ENCODE measurements around the gene GNAT1.
A peak's percentile ranks its signal among the peaks of the same experiment; 100 is the strongest.

GNAT1 gene

DNA sequence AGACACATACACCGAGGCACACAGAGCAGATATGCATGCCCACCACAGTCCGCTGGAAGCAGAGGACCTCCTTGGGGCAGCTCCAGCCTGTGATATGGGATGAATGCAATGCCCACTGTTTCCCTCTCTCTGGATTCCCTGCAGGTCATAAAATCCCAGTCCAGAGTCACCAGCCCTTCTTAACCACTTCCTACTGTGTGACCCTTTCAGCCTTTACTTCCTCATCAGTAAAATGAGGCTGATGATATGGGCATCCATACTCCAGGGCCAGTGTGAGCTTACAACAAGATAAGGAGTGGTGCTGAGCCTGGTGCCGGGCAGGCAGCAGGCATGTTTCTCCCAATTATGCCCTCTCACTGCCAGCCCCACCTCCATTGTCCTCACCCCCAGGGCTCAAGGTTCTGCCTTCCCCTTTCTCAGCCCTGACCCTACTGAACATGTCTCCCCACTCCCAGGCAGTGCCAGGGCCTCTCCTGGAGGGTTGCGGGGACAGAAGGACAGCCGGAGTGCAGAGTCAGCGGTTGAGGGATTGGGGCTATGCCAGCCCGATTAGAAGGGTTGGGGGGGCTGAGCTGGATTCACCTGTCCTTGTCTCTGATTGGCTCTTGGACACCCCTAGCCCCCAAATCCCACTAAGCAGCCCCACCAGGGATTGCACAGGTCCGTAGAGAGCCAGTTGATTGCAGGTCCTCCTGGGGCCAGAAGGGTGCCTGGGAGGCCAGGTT, at the start of gene GNAT1:
TSS of gene GNAT1 (plus strand) at position 675 of the 725 bp plus-strand sequence. CDS start 116 bp downstream, outside the sequence.
- DNase-seq = no peak

DNA sequence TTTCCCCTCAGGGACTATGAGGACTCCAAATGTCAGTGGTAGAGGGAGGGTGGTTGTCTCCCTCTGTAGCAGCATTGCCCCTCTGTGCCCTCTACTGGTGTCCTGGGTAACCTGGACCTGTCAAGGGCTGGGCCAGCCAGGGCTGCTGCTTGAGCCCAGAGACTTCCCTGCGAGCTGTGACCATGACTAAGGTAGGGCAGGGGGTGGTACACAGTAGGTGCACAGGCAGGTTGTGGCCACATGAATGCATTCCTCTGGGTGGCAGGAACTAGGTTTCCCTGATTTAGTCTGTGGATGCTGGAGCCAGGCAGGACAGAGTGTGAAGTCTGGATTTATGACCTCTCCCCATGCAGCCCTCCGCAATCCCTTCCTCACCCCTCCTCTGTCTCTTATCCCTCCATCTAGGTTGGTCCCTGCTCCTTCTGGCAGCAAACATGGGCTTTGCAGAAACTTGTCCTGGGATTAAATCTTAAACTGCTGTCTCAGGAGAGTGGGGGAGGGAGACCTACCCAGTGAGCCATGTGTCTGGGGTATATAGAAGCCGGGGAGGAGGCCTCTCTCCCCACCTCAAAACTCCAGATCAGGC, 45.0 kb upstream of the GNAT1 start:
- no peak for DNase-seq

DNA sequence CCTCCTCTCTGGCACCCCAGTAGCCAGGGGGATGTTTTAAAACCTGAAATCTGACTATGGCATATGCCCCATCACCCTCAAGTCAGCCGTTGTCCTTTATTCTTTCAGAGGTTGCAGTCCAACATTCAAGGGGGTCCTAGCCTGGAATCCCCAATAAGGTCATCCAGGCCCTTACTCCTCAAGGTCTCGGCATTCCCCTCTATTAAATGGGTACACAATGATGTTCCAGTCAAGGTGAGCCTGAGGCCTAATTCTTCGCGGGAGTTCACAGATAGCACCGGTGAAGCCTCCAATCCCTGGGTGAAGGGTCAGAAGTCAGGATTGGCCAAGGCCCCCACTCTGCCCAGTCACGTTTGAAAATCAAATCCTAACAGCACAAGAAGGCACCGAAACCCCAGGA, 44.4 kb upstream of the GNAT1 start:
- DNase-seq = no peak

DNA sequence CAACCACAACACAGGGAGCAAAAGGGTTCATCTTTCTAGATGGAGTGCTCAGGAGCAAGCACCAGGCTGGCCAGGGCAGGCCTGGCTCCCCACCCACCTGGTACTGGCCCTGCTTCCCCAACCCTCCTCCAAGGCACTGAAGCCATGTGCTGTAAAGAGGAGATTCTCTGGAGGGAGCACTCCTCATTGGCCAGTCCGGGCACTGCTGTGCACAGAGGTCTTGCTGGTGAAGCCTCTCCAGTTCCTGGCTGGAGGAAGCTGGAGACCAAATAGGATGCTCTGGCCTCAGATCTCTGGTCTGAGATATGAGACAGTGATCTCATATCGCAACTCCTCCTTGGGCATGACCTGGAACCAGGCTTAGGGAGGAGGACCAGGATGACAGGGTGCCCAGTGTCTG, 44.0 kb upstream of the GNAT1 start:
- no peak for DNase-seq

DNA sequence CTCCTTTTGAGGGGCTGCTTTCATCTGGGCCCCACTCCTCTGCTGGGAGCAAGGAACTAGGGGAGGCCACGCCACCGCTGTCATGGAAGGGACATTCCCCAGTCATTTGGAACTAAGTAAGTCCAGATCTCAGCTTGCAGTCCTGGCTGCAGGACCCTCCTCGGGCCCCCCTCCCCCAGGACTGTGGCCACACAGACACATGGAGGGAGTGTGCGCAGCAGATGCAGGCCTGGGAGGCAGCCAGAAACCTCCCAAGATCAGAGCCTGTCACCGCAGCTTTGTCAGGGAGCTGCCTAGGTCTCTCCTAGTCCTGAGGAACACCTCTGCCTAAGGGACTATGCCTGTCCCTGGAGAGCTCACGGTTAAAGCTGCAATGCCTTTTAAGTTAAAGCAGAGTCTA, 43.5 kb upstream of the GNAT1 start:
- DNase-seq = no peak

DNA sequence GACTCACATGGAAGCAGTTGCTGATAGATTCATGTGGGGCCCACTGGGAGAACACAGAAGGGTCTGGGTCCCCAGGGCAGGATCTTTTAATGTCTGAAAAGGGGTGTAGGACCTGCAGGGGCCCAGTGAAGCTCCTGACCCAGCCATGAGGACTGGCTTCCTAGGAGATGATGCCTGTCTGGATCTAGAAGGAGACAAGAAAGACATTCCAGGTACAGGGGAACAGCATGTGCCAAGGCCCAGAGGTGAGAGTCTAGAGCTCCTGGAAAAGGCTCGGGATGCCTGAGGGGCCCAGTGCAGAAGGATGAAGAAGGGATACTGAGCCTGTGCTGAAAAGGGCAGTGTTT, 41.0 kb upstream of the GNAT1 start:
- DNase-seq = no peak

DNA sequence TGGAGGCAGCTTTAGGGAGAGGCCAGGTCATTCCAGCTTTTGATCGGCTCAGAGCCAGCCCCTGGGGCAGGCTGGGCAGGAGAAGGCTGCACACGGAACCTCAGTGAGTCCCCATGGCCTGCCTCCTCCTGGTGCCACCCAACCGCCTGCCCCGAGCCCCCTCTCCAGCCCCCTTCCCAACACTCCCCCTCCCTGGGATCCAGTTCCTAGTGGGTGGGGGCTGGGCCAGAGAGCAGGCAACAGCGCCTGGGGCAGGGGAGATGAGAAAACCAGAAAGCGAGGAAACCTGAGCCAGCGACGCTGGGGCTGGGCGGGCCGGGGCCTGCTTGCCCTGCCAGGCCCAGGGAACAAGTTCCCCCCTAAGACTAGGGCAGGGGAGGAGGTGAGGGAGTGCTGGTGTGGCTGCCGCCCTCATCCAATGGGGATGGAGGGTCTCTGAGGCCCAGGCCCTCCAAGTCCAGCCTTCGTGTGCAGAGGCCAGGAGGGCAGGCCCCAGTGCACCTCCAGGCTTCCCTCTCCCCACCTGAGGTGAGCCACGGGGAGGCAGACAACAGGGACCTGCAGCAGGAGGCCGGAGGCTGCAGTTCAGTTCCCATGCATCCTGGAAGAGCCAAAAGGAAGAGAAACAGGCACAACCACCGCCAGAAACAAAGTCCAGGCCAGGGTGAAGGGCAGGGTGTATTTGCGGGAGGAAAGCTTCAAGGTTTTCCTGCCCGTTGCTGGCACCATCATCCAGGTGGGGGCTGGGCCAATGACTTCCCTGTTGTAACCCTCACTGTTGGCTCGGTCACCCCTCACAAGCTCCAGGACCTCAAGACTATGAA, 40.3 kb upstream of the GNAT1 start:
- DNase-seq = no peak

DNA sequence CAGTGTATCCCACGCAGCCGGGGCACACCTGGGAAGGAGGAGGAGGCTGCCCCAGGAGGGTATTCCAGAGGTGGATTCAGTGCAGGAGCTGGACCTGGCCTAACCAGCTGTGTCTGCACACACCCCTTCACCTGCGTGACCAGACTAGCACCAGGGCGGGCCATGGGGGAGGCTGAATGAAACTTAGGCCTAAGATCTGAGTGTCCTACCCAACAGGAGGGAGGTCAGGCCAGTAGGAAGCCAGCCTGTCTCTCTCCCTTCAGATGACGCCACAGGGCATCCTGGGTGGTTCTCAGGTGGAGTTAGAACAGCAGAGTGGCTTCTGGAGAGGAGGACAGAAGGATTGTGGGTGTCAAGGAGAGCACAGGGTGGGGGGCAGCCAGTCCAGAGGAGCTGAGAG, 39.7 kb upstream of the GNAT1 start:
- DNase-seq = no peak

DNA sequence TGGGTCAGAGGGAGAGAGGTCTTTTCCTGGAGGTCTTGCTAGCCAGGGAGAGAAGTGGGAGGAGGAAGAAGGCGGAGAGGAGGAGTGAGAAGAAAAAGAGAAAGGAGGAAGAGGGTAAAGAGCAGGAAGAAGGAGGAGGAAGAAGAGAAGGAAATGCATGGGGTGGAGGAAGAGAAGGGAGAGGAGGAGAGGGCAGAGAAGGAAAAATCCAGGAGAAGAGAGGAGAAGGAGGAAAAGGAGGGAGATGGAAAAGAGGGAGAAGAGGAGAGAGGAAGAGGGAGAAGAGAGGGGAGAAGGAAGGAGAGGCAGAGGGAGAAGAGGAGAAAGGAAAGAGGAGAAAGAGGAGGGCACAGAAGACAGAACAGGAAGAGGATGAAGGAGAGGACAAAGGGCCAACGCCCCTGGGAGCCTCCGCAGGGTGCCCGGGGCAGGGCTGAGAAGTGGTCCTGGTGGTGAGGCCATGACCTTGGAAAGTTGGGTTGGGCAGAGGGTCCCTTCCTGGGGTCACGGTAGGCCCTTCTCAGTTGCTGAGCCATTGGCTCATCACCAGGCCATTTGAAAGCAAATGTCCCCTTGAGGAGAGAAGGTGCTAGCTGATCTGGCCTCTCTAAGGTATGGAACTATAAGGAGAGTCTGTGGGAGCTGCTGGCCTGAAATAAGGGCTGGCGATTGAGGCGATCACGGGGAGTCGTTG, 37.5 kb upstream of the GNAT1 start:
- no peak for DNase-seq

DNA sequence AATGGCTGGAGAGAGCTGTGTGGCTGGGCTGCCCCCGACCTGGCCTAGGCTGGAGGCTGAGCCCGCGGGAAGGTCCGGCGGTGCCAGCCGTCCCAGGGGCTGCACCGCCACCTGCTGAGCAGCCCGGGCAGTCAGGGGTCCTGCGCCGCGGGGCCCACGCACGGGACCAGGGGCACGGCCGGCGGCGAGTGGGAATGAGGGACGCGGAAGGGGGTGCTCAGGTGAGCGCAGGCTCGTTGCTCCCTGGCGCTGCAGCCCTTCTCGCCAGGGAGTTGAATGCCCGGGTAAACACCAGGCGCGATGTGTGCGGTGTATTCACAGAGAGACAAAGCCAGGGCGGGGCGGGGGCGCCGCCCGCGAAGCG, 37.0 kb upstream of the GNAT1 start:
- peak in 1 of 2 experiments; percentile 26 for DNase-seq

DNA sequence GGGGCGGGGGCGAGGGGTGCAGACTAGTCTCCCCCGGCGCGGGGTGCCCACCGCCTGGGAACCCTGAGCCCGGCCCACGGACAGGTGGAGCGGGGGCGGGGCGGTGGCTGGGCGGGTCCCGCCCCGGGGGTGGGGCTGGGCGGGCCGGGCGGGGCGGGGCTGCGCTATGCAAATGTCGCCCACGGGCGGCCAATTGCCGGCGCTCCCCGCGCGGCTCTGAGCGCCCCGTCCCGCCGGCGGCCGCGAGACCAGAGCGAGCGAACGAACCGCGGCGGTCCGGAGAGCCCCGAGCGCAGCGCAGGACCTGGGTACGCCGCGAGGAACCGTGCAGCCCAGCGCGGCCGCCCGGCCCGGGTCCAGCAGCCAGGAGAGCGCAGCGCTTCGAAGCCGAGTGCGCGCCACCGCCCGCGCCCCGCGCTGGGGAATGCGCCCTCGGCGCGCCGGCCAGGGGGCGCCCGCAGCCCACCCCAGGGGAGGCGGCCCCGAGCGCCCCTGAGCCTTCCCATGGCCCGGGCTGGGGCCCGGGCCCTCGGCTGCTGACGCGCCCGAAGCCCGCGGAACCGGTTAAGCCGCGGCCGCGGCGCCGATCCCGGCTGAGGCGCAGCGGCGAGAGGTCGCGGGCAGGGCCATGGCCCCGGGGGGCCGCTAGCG, 36.4 kb upstream of the GNAT1 start, which contains the start of gene SEMA3F:
TSS of gene SEMA3F (plus strand) at position 485 of the 651 bp plus-strand sequence. CDS start 4,299 bp downstream, outside the sequence.
- peak in 1 of 2 experiments; percentile 49 for DNase-seq

DNA sequence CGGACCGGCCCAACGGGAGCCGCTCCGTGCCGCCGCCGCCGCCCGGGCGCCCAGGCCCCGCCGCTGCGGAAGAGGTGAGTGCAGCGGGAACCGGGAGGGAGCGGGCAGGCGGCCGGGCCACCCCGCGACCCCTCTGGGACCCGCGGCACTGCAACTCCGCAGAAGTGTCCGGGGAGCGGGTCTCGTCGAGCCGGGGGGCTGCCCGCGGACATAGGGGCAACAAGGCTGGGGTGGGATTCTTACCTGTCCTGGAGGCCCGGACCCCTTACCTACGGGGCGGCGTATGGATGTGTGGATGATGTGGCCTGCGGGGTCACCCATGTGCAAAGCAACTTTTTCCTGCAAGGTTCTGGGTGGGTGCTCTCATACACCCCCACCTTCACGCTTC, 35.9 kb upstream of the GNAT1 start:
- DNase-seq = no peak

DNA sequence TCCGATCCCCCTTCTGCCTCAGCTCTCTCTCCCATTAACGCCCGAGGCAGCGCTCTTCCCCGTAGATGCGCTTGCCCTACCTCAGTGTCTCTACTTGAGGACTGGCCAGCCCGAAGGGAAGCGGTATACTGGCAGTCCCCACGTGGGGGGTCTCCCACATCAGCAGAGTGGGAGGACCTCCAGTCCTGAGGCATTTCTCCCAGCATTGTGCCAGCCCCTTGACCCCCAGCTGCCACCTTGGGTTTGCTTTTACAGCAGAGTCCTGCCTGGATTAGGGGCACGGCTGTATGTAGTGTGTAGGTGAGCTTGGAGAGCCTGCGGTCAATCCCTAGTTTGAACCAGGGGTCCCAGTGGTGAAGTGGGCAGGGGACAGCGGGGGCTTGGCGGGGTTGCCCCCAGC, 35.5 kb upstream of the GNAT1 start:
- no peak for DNase-seq

DNA sequence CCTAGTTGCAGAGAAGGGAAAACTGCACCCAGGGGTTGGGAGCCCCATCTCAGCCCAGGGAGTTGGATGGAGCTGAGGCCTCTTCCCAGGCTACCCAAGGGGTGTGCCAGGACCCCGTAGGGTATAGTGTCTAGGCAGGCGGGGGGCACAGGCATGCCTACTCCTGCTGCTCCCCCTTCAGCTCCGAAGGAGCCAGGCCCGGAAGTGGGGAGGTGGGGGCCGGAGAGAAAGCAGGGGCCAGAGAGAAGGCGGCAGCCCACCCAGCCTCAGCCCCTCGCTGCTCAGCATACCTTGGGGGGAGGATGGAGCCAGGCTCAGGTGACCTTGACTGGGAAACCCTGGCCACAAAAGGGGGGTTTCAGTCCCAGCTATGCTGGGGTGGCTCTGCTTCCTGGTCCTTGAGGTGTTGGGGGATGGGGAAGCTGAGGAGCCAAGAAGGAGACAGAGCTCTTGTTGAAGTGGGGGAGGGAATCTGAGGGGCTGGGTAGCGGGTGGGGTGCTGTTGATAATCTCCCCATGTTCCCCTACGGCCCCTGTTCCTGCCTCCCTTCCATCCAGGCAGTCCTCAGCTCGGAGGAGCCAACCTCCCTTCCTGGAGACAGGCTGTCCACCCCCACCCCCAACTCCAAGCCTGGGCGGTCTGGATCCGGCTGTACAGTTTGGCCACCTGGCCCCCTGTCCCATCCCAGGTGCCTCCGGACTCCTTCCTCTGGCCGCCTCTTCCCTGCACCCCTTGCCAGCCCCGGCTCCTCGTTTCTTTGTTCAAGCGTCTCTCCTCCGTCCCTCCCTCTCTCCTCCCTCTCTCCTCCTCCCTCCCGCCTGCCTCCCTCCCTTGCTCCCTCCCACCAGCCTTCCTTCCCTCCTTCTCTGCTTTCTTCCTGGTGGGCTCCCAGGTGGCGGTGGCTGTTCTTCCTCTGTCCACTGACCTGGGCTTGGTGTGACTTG, 34.6 kb upstream of the GNAT1 start:
- DNase-seq = no peak

DNA sequence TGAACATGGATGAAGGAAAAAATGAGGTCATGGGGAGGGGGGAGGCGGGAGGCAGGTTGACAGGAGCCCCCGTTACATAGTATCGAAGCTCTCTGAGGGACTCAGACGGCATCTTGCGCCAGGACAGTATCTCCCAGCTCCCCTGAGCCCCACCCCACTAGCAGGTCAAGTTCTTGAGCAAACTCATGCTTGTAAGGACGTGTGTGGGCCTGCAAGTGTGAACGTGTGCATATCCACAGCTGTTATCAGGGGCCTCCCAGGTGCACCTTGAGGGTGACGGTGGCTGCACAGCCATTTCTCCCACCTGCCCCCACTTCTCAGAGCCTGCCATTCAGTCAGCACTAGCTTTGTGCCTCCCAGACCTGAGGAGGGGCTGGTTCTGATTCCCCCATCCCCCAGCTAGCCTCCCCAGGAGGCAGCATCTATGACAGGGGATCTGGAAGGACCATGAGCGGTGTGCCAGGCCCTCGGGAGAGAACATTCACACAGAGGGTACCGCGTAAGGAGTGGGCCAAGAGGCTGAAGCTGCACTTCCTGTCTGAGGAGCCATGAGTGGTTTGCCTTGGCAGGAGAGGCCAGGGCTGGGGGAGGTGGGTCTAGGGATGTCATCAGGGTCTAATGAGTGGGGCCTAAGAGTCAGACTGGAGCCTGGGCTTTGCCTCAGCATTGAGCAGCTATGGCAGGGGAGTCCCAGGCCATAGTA, 33.4 kb upstream of the GNAT1 start:
- no peak for DNase-seq

DNA sequence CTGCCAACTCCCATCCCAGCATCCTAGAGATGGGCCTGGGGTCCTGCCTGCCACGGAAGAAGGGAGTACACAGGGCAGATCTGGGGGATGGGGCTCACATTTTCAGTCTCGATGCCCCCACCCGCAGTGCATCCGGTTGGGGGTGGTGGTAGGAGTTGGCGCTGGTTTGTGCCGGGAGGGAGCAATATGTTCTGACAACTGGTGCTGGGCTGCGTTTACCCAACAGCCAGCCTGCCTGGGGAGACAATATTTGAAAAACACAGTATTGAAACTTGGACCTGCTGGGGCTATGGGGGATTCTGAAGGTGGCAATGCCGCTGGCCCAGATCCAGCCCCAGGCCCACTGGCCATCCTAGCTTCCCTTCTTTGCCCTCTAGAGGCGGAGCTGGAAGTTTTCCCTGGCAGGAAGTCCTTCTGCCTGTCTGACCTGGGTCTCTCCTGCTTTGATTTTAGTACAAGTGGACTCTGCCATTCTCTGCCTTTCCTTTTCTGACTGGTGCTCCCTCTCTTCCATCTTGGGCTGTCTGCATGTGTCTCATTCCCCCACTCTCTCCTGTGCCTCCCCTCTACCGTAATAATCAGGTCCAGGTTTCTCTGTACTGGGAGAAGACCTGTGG, 32.8 kb upstream of the GNAT1 start:
- DNase-seq = no peak

DNA sequence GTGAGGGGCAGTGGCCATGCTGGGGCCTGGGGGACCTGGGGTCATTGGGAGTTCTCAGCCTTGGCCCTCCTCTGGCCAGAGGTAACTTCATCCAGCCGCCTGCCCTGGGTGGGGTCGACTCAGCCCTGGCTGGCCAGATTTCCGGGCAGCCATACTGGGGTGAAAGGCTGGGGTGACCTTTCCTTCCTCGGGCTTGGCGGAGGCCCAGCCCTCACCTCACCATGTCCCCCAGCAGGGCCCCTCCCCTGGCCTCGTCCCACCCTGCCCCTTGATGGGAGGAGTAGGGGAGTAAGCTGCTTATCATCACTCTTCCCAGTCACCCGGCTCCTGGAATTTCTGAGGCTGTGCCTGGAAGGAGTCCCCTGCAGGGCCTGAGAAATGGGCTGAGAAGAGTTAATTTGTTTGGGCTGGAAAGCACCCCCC, 30.8 kb upstream of the GNAT1 start:
- DNase-seq = no peak

DNA sequence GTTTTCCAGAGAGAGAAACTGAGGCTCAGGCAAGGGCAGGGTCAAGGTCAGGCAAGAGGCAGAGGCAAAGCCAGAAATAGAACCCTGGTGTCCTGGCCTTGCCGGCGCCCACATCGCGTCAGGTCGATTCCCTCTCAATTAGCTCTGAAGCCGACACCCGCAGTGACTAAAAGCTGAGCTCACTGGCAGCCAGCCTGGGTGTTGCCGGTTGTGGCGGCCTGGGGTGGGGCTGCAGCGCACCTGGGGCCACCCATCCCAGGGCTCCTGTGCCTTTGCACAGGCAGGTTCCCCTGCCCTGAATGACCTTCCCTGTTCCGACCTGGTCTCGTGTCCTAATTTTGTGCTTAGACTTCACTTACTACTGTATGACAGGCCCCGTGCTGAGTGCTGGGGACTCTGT, 30.1 kb upstream of the GNAT1 start:
- no peak for DNase-seq

DNA sequence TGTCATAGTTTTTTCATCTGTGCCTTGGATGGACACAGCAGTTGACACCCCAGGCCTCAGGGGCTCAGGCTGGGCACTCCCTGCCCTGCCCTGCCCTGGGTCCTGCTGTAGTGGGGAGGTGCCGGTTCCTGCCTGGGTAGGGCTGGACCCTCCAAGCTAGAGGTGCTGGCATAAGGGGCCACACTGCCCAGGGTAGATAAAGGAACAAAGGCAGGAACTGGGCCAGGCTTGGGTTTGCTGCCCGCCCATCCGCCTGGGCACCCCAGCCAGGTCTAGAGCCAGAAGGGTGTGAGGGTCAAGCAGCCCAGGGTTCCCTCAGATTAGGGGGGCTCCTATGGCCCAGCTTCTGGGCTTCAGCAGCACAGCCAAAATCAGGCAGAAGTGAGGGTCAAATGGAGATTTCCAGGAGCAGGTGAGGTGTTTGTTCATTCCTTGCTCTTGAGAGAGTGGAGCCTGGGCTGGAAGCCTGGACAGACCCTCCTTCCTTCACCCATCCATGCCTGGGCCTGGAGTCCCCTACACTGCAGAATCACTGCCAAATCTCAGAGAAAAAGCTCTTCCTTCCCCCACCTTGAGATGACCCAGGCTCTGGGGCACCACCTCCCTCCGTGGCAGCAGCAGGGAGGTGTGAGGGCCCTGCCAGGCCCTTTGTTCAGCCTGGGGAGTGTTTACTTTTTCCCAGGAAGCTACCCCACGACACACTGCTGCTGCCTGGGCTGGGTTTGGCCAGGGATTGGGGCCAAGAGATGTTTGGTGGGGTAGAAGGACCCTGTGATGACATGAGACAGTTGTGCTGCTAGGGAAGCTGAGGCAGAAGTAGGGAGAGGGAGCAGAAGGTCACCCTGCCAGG, 29.2 kb upstream of the GNAT1 start:
- no peak for DNase-seq

Data from NCI-H1930 (cell line).